Measurements from ENCODE around the gene POLD2.

POLD2 gene

GRCh38 chr7:44142028-44142427 is 18.7 kb upstream of the POLD2 start:
- TF ChIP-seq CTCF (IDR thresholded peaks at IDR 0.05) = no peak
- H3K4me1 Mint-ChIP-seq = peaks cover 13% of the 10 kb centered on the region

GRCh38 chr7:44141221-44141850 is 18.0 kb upstream of the POLD2 start, which contains the start of gene MYL7:
TSS of gene MYL7 (minus strand) at chr7:44141332. CDS start at chr7:44141305, 27 bp downstream.
- Mint-ChIP-seq H3K4me3 (no peak within 1 kb of the TSS), H3K36me3 (ENCODE audit: low read depth) (no peaks in the 10 kb centered on the region), H3K27me3 (ENCODE audit: low read depth, poor library complexity) (peaks cover 47% of the 10 kb centered on the region), H3K9me3 (no peaks in the 10 kb centered on the region), H3K4me1 (peaks cover 6% of the 10 kb centered on the region), H3K27ac (no peak within 1 kb of the TSS)
- no peak for TF ChIP-seq CTCF (IDR thresholded peaks at IDR 0.05)
- no peak for DNase-seq

More at GRCh38 chr7:44142028-44142427, 18.7 kb upstream of the POLD2 start:
- H3K9me3 Mint-ChIP-seq = no peaks in the 10 kb centered on the region
- no peak for DNase-seq
- H3K27me3 Mint-ChIP-seq (ENCODE audit: low read depth, poor library complexity) = peaks cover 44% of the 10 kb centered on the region
- no peak overlapping the region for H3K27ac Mint-ChIP-seq
- H3K36me3 Mint-ChIP-seq (ENCODE audit: low read depth) = no peaks in the 10 kb centered on the region
- H3K4me3 Mint-ChIP-seq = no peak overlapping the region

GRCh38 chr7:44140341-44140740 is 17.0 kb upstream of the POLD2 start:
- DNase-seq = no peak
- Mint-ChIP-seq H3K4me1 (peaks cover 8% of the 10 kb centered on the region), H3K9me3 (no peaks in the 10 kb centered on the region), H3K36me3 (ENCODE audit: low read depth) (no peaks in the 10 kb centered on the region), H3K27me3 (ENCODE audit: low read depth, poor library complexity) (peaks cover 41% of the 10 kb centered on the region), H3K4me3 (no peak overlapping the region), H3K27ac (no peak overlapping the region)
- no peak for TF ChIP-seq CTCF (IDR thresholded peaks at IDR 0.05)

GRCh38 chr7:44139311-44140010 is 16.1 kb upstream of the POLD2 start:
- Mint-ChIP-seq H3K4me1 (peaks cover 10% of the 10 kb centered on the region), H3K27me3 (ENCODE audit: low read depth, poor library complexity) (peaks cover 38% of the 10 kb centered on the region), H3K36me3 (ENCODE audit: low read depth) (no peaks in the 10 kb centered on the region), H3K4me3 (no peak overlapping the region), H3K9me3 (no peaks in the 10 kb centered on the region), H3K27ac (no peak overlapping the region)
- no peak for DNase-seq
- TF ChIP-seq CTCF (IDR thresholded peaks at IDR 0.05) = no peak

- Mint-ChIP-seq H3K4me1 (peaks cover 10% of the 10 kb centered on the region), H3K27me3 (ENCODE audit: low read depth, poor library complexity) (peaks cover 35% of the 10 kb centered on the region), H3K27ac (no peak overlapping the region), H3K4me3 (no peak overlapping the region), H3K36me3 (ENCODE audit: low read depth) (no peaks in the 10 kb centered on the region), H3K9me3 (no peaks in the 10 kb centered on the region)
- no peak for DNase-seq
- TF ChIP-seq CTCF (IDR thresholded peaks at IDR 0.05) = no peak
These were observed 15.3 kb upstream of the POLD2 start for GRCh38 chr7:44138698-44139097.

Data from nephron progenitor cell (in vitro differentiated cells).